ENCODE data around the gene HEY2.

- no peak for TF ChIP-seq CTCF (IDR thresholded peaks at IDR 0.05; ENCODE audit: extremely low read depth in 1 of 2, insufficient read depth in 1 of 2, low read depth in 1 of 2, low read length in 2 of 2)
- TF ChIP-seq POLR2A (IDR thresholded peaks at IDR 0.05; ENCODE audit: low read depth, low read length), result no peak
Observed at GRCh38 chr6:125769147-125769783, 19.8 kb downstream of the HEY2 start.

Data from endothelial cell of umbilical vein (primary cell).